HG03439 (cell line): ENCODE data around the gene TTC34.

Experiments
- ATAC-seq: cut with Tn5 transposase; IDR thresholded peaks from one replicate; pipeline ENCODE4 v1.9.1; 2021; ENCODE audit warnings: mild to moderate bottlenecking, moderate library complexity; ENCODE audit not compliant: unreplicated experiment

Gene TTC34

GRCh38 chr1:2607641-2608091, 193.8 kb downstream of the TTC34 start:
- no peak for ATAC-seq

GRCh38 chr1:2606881-2607621, 194.4 kb downstream of the TTC34 start:
- no peak for ATAC-seq

GRCh38 chr1:2606396-2606880, 195.1 kb downstream of the TTC34 start:
- ATAC-seq: no peak

- ATAC-seq: no peak
These were observed 195.7 kb downstream of the TTC34 start for GRCh38 chr1:2605509-2606395.

GRCh38 chr1:2604844-2605508, 196.5 kb downstream of the TTC34 start:
- no peak for ATAC-seq

- no peak for ATAC-seq
These were observed 197.2 kb downstream of the TTC34 start for GRCh38 chr1:2604156-2604843.

GRCh38 chr1:2603521-2604155, 197.9 kb downstream of the TTC34 start:
- no peak for ATAC-seq

- no peak for ATAC-seq
These were observed 198.5 kb downstream of the TTC34 start for GRCh38 chr1:2602866-2603520.

GRCh38 chr1:2602311-2602835, 199.1 kb downstream of the TTC34 start:
- ATAC-seq: no peak

- ATAC-seq: no peak
These were observed 199.7 kb downstream of the TTC34 start for GRCh38 chr1:2601721-2602303.

GRCh38 chr1:2598329-2598931, 203.1 kb downstream of the TTC34 start:
- no peak for ATAC-seq

- no peak for ATAC-seq
These were observed 203.8 kb downstream of the TTC34 start for GRCh38 chr1:2597441-2598328.

GRCh38 chr1:2596530-2597333, 204.8 kb downstream of the TTC34 start:
- ATAC-seq: no peak

- ATAC-seq: no peak
These were observed 205.5 kb downstream of the TTC34 start for GRCh38 chr1:2595812-2596529.

GRCh38 chr1:2595261-2595811, 206.2 kb downstream of the TTC34 start:
- ATAC-seq: no peak

GRCh38 chr1:2594641-2595131, 206.8 kb downstream of the TTC34 start:
- ATAC-seq: no peak
